Astrocyte (in vitro differentiated cells and primary cell): ENCODE measurements around the gene ODR4. TPM values are rescaled to one million over a fixed set of nuclear protein-coding genes. Genes with fewer than 3 reads are reported as not detected.

Experiments used
- DNase-seq: peaks from one replicate; pipeline ENCODE4 v3.0.0-alpha.2; 2010; ENCODE audit warnings: low read depth
- FAIRE-seq: peaks from 2 replicates; lab custom pipeline; 2011; peaks lifted over from hg19 to GRCh38; lab: Jason Lieb, UNC
- H2AFZ ChIP-seq: 2 replicates; pipeline ENCODE4 v1.6.0; 2012; ENCODE audit warnings: low read depth, low read length, inconsistent platforms
- H3K27ac ChIP-seq: 2 replicates; pipeline ENCODE4 v1.5.1; 2011; ENCODE audit warnings: low read depth, low read length, inconsistent platforms
- H3K27me3 ChIP-seq: 2 replicates; pipeline ENCODE4 v1.6.0; 2011; ENCODE audit warnings: low read length, inconsistent platforms; ENCODE audit not compliant: insufficient read depth
- H3K36me3 ChIP-seq: 2 replicates; pipeline ENCODE4 v1.5.1; 2011; ENCODE audit warnings: low read length, inconsistent platforms; ENCODE audit not compliant: insufficient read depth
- H3K4me1 ChIP-seq: 2 replicates; pipeline ENCODE4 v1.5.1; 2011; ENCODE audit warnings: low read length, inconsistent platforms; ENCODE audit not compliant: insufficient read depth
- H3K4me2 ChIP-seq: 2 replicates; pipeline ENCODE4 v1.6.0; 2012; ENCODE audit warnings: low read length, inconsistent platforms
- H3K4me3 ChIP-seq: 2 replicates; pipeline ENCODE4 v1.5.1; 2011; ENCODE audit warnings: low read depth, mild to moderate bottlenecking, low read length, inconsistent platforms; ENCODE audit not compliant: insufficient read depth
- H3K79me2 ChIP-seq: 2 replicates; pipeline ENCODE4 v1.6.0; 2012; ENCODE audit warnings: mild to moderate bottlenecking, low read length, inconsistent platforms; ENCODE audit not compliant: insufficient read depth
- H3K9ac ChIP-seq: 2 replicates; pipeline ENCODE4 v1.6.0; 2012; ENCODE audit warnings: mild to moderate bottlenecking, low read length, inconsistent platforms
- H3K9me3 ChIP-seq: 2 replicates; pipeline ENCODE4 v1.5.1; 2012; ENCODE audit warnings: low read depth, mild to moderate bottlenecking, low read length, inconsistent platforms; ENCODE audit not compliant: insufficient read depth
- H4K20me1 ChIP-seq: 2 replicates; pipeline ENCODE4 v1.6.0; 2012; ENCODE audit warnings: low read length, inconsistent platforms; ENCODE audit not compliant: insufficient read depth
- H3K27ac Mint-ChIP-seq: one replicate; pipeline ENCODE4 v1.8.0; 2021; ENCODE audit warnings: mild to moderate bottlenecking, mixed read lengths; ENCODE audit not compliant: unreplicated experiment
- H3K27me3 Mint-ChIP-seq: one replicate; pipeline ENCODE4 v1.8.0; 2021; ENCODE audit warnings: low read depth, mixed read lengths; ENCODE audit not compliant: unreplicated experiment
- H3K36me3 Mint-ChIP-seq: one replicate; pipeline ENCODE4 v1.8.0; 2021; ENCODE audit warnings: low read depth, mixed read lengths; ENCODE audit not compliant: unreplicated experiment
- H3K4me1 Mint-ChIP-seq: one replicate; pipeline ENCODE4 v1.8.0; 2021; ENCODE audit warnings: low read depth, mixed read lengths; ENCODE audit not compliant: unreplicated experiment
- H3K4me3 Mint-ChIP-seq: one replicate; pipeline ENCODE4 v1.8.0; 2021; ENCODE audit warnings: mild to moderate bottlenecking, moderate library complexity, mixed read lengths; ENCODE audit not compliant: unreplicated experiment
- H3K9me3 Mint-ChIP-seq: one replicate; pipeline ENCODE4 v1.8.0; 2021; ENCODE audit warnings: mild to moderate bottlenecking, mixed read lengths; ENCODE audit not compliant: unreplicated experiment
- CTCF ChIP-seq: IDR thresholded peaks from 2 replicates; pipeline ENCODE4 v1.5.1; 2011; ENCODE audit warnings: low read depth, mild to moderate bottlenecking, inconsistent platforms, low read length, moderate library complexity; ENCODE audit not compliant: insufficient read depth
- EZH2 ChIP-seq: IDR thresholded peaks from 2 replicates; pipeline ENCODE4 v1.6.1; 2012; ENCODE audit warnings: mild to moderate bottlenecking, low read length, inconsistent platforms; ENCODE audit not compliant: insufficient read depth
- total RNA-seq: library from RNA; stranded (reverse); gene quantifications from 2 replicates; pipeline ENCODE4 v1.2.1, GENCODE V29; 2021

Gene ODR4
- total RNA-seq, 1 donor from 2014 or later: 22.1 TPM

DNA sequence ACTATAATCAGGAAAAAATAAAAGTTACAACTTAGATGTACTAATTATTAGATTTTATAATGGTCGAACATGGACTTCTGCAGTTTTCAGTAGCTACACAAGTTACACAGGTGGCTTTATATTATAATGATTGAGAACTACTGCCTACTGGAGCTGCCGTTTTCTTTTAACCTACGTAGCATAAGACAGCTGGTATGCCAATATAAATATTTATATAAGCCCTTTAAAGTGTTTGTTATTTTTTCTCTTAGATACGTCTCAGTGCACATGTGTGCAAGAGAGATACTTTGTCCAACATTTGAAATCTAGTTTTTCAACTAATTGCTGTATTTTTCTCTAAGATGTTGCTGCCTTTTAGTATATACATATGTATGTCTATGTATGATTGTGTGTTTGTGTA lies 42.9 kb downstream of the ODR4 start:
- Histone ChIP-seq H4K20me1 (no peaks in the 10 kb centered on the region), H3K9me3 (no peaks in the 10 kb centered on the region), H3K9ac (no peak overlapping the region), H3K4me3 (no peak overlapping the region), H3K4me1 (no peaks in the 10 kb centered on the region), H3K27ac (no peak overlapping the region), H2AFZ (no peak overlapping the region), H3K36me3 (peaks cover 21% of the 10 kb centered on the region), H3K4me2 (no peak overlapping the region), H3K79me2 (no peaks in the 10 kb centered on the region), H3K27me3 (no peaks in the 10 kb centered on the region)
- Mint-ChIP-seq H3K27me3 (no peaks in the 10 kb centered on the region), H3K4me3 (no peak overlapping the region), H3K27ac (no peak overlapping the region), H3K9me3 (no peaks in the 10 kb centered on the region), H3K4me1 (no peaks in the 10 kb centered on the region), H3K36me3 (peaks cover 3% of the 10 kb centered on the region)
- FAIRE-seq (no peak), DNase-seq (peak; percentile 8)
- no peak for TF ChIP-seq EZH2
- TF ChIP-seq CTCF: no peak

DNA sequence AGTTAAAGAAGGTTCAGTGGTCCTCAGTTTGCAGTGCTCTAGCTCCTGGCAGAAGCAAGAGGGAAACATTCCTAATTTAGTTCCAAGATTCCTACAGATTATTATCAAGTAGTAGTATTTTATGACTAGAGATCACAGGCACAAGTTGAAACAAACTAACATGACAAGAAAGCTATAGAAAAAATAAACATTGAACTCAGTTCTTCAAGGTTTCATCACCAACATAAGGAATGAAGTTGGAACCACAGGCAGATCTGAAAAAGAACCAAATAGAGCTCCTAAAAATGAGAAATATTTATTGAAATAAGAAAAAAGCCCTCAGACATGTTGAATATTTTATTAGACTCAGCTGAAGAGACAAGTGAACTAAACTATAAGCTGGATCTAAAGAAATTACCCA lies 44.7 kb downstream of the ODR4 start:
- no peaks in the 10 kb centered on the region for H3K9me3 ChIP-seq
- H3K9ac ChIP-seq: no peak overlapping the region
- no peak for TF ChIP-seq CTCF
- TF ChIP-seq EZH2: no peak
- peaks cover 21% of the 10 kb centered on the region for H3K36me3 ChIP-seq
- H3K4me3 ChIP-seq: no peak overlapping the region
- Mint-ChIP-seq H3K27me3 (no peaks in the 10 kb centered on the region), H3K4me3 (no peak overlapping the region), H3K36me3 (peaks cover 3% of the 10 kb centered on the region), H3K4me1 (peaks cover 2% of the 10 kb centered on the region), H3K27ac (no peak overlapping the region), H3K9me3 (no peaks in the 10 kb centered on the region)
- H4K20me1 ChIP-seq: no peaks in the 10 kb centered on the region
- no peaks in the 10 kb centered on the region for H3K4me1 ChIP-seq
- H3K27ac ChIP-seq: no peak overlapping the region
- H3K4me2 ChIP-seq: no peak overlapping the region
- no peak for DNase-seq
- H3K27me3 ChIP-seq: no peaks in the 10 kb centered on the region
- no peak overlapping the region for H2AFZ ChIP-seq
- H3K79me2 ChIP-seq: no peaks in the 10 kb centered on the region
- FAIRE-seq: no peak

- Histone ChIP-seq H3K4me3 (no peak overlapping the region), H3K79me2 (no peaks in the 10 kb centered on the region), H3K36me3 (peaks cover 16% of the 10 kb centered on the region), H3K27me3 (no peaks in the 10 kb centered on the region), H3K4me1 (no peaks in the 10 kb centered on the region), H3K9ac (no peak overlapping the region), H3K9me3 (no peaks in the 10 kb centered on the region), H3K4me2 (no peak overlapping the region), H2AFZ (no peak overlapping the region), H3K27ac (no peak overlapping the region), H4K20me1 (no peaks in the 10 kb centered on the region)
- no peak for FAIRE-seq
- H3K27ac Mint-ChIP-seq: no peak overlapping the region
- H3K36me3 Mint-ChIP-seq: peaks cover 3% of the 10 kb centered on the region
- TF ChIP-seq EZH2 (no peak), CTCF (no peak)
- DNase-seq: no peak
- no peaks in the 10 kb centered on the region for H3K27me3 Mint-ChIP-seq
- peaks cover 2% of the 10 kb centered on the region for H3K4me1 Mint-ChIP-seq
- no peaks in the 10 kb centered on the region for H3K9me3 Mint-ChIP-seq
- no peak overlapping the region for H3K4me3 Mint-ChIP-seq
Observed at GRCh38 chr1:186420923-186421322, 45.3 kb downstream of the ODR4 start.
